GM21825 (cell line): ENCODE data around the gene IGFBP5.

Source experiments
- ATAC-seq: cut with Tn5 transposase; IDR thresholded peaks from one replicate; pipeline ENCODE4 v1.9.1; 2021; ENCODE audit warnings: mild to moderate bottlenecking, moderate library complexity; ENCODE audit not compliant: unreplicated experiment

The IGFBP5 gene

GRCh38 chr2:216626168-216626874 is 69.0 kb downstream of the IGFBP5 start:
- ATAC-seq, result no peak

- ATAC-seq, result no peak
Measured at GRCh38 chr2:216624251-216624650, 71.1 kb downstream of the IGFBP5 start.

GRCh38 chr2:216622526-216622925 is 72.8 kb downstream of the IGFBP5 start:
- ATAC-seq, result no peak
